Measurements from ENCODE around the gene UBE4B. TPM values are rescaled to one million over a fixed set of nuclear protein-coding genes. Genes with fewer than 3 reads are reported as not detected.

Gene UBE4B
- total and polyA plus RNA-seq, 2 of the 4 experiments (the other 2 are of a cell fraction): 26.5 to 39.3 TPM

GRCh38 chr1:10070206-10070605, 37.4 kb downstream of the UBE4B start:
- dilution Hi-C loops (cut with HindIII; ENCODE audit: low sequenced_read_pairs, unreplicated experiment) (no loop called here), in situ Hi-C loops (cut with MboI; ENCODE audit: low sequenced_read_pairs) (no loop called here), intact Hi-C loops (cut with micrococcal nuclease) (no loop called here)
- H3K27me3 ChIP-seq (ENCODE audit: control insufficient read depth, insufficient read depth, low read length): no peaks in the 10 kb centered on the region
- BruUV-seq (replicated peaks): no TSS peak
- H3K23ac ChIP-seq (ENCODE audit: low read depth, low read length): no peak overlapping the region
- no peak overlapping the region for H2AK9ac ChIP-seq (replicated peaks; ENCODE audit: low read depth, low read length, poor library complexity)
- H4K20me1 ChIP-seq (ENCODE audit: insufficient read depth, low read length): peaks cover 19% of the 10 kb centered on the region
- H3K9me3 ChIP-seq (ENCODE audit: control insufficient read depth, insufficient read depth, low read length): no peaks in the 10 kb centered on the region
- no peak overlapping the region for H2BK5ac ChIP-seq (ENCODE audit: low read depth, low read length, poor library complexity, severe bottlenecking)
- DNase-seq (peak; percentile 72), ATAC-seq (ENCODE audit: low read depth) (peak; percentile 15; the same call in 1 of the 2 replicates)
- no peak overlapping the region for H3K27ac ChIP-seq (ENCODE audit: insufficient read depth, low read length)
- CTCF ChIA-PET: interaction anchor here (0.5 kb wide), 1 partner anchor 10 kb away, joined by 5 read pairs; no protein-coding TSS in a partner anchor
- H3K18ac ChIP-seq (ENCODE audit: low read depth, low read length): no peak overlapping the region
- no peak overlapping the region for H3K4ac ChIP-seq (ENCODE audit: low read depth, low read length)
- no peak overlapping the region for H3K4me2 ChIP-seq (ENCODE audit: low read depth, low read length)
- peaks cover 2% of the 10 kb centered on the region; the same call in 1 of the 2 replicates for H3K36me3 ChIP-seq (ENCODE audit: control insufficient read depth, insufficient read depth, low read length)
- POLR2A ChIA-PET (ENCODE audit: unreplicated experiment): no interaction called here
- H3K4me1 ChIP-seq (ENCODE audit: control insufficient read depth, insufficient read depth, low read length): peaks cover 18% of the 10 kb centered on the region
- no peak overlapping the region for H4K5ac ChIP-seq (ENCODE audit: low read depth, low read length)
- H2BK20ac ChIP-seq (ENCODE audit: low read depth, low read length): no peak overlapping the region
- H2BK15ac ChIP-seq (ENCODE audit: low read depth, low read length): no peak overlapping the region
- no peak overlapping the region for H3K9ac ChIP-seq (ENCODE audit: low read depth, low read length)
- TF ChIP-seq NFE2L2 (IDR thresholded peaks at IDR 0.05; ENCODE audit: low read depth, low read length) (no peak), SMC3 (IDR thresholded peaks at IDR 0.05; ENCODE audit: low read depth, low read length) (no peak), MXI1 (IDR thresholded peaks at IDR 0.05; ENCODE audit: borderline replicate concordance, low read depth, low read length) (no peak), CTCF (conservative IDR thresholded peaks at IDR 0.05; ENCODE audit: low read depth, low read length) (no peak), FOS (IDR thresholded peaks at IDR 0.05; ENCODE audit: low read depth, low read length) (no peak), RAD21 (IDR thresholded peaks at IDR 0.05; ENCODE audit: low read length) (no peak)
- no peak overlapping the region for H3K14ac ChIP-seq (replicated peaks; ENCODE audit: low read depth, low read length)
- H3K79me1 ChIP-seq (ENCODE audit: low read depth in 1 of 2, low read length in 2 of 2): peaks cover 33 to 71% of the 10 kb centered on the region in 2 experiments; a peak in 3 of 4 replicates
- H2AK5ac ChIP-seq (ENCODE audit: low read depth, low read length): no peak overlapping the region
- peaks cover 20% of the 10 kb centered on the region for H3K9me1 ChIP-seq (ENCODE audit: insufficient read depth, low read length)
- no peak overlapping the region for H3K56ac ChIP-seq (ENCODE audit: extremely low read depth, insufficient read depth, low read length)
- H2BK120ac ChIP-seq (ENCODE audit: low read depth, low read length): no peak overlapping the region
- no CpG with 5 or more reads among the region's 4 CpGs for WGBS, 2 experiments (ENCODE audit: extremely low coverage in 2 of 2, insufficient read length in 1 of 2)
- no peak overlapping the region for H2AFZ ChIP-seq (replicated peaks; ENCODE audit: low read length, poor library complexity)
- no peak overlapping the region for H4K91ac ChIP-seq (ENCODE audit: insufficient read depth, low read depth, low read length)
- H3K4me3 ChIP-seq (ENCODE audit: insufficient read depth, low read depth, low read length): no peak overlapping the region
- H4K8ac ChIP-seq (ENCODE audit: low read depth in 2 of 2, low read length in 2 of 2): no peak overlapping the region
